Measurements from ENCODE around the gene PEMT.

DNA sequence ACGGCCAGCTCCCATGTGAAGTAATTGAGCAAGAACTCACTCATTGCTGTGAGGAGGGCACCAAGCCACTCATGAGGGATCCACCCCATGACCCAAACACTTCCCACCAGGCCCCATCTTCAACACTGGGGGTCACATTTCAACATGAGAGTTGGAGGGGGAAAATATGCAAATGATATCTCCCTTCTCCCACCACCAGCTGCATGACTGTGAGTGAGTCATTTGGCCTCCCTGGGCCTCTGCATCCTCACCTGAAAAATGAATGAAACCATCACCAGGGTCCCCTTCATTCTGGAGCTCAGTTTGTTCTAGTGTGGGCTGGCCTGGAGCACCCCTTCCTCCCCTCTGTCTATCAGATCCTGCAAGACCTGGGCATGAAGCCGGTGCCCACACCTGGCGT, 121.5 kb downstream of the PEMT start:
- TF ChIP-seq POLR2AphosphoS5 (IDR thresholded peaks at IDR 0.05) = no peak
- TF ChIP-seq, protein P1, sequence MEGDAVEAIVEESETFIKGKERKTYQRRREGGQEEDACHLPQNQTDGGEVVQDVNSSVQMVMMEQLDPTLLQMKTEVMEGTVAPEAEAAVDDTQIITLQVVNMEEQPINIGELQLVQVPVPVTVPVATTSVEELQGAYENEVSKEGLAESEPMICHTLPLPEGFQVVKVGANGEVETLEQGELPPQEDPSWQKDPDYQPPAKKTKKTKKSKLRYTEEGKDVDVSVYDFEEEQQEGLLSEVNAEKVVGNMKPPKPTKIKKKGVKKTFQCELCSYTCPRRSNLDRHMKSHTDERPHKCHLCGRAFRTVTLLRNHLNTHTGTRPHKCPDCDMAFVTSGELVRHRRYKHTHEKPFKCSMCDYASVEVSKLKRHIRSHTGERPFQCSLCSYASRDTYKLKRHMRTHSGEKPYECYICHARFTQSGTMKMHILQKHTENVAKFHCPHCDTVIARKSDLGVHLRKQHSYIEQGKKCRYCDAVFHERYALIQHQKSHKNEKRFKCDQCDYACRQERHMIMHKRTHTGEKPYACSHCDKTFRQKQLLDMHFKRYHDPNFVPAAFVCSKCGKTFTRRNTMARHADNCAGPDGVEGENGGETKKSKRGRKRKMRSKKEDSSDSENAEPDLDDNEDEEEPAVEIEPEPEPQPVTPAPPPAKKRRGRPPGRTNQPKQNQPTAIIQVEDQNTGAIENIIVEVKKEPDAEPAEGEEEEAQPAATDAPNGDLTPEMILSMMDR (IDR thresholded peaks at IDR 0.05 in 8 of 11, conservative IDR thresholded peaks at IDR 0.05 in 3 of 11) = no peak
